SHP77 treated with DMSO at 0.1 percent for 48 hours (cell line): ENCODE measurements around the gene AHCY.
"Not testable (repeated sequence)": the region's sequence is repeated elsewhere in the genome, so short reads cannot be mapped to it uniquely, and the experiment has no call there.

ENCODE experiments used
- DNase-seq: peaks from one replicate; lab custom pipeline; 2025; lab: John Stamatoyannopoulos, UW

Gene AHCY

DNA sequence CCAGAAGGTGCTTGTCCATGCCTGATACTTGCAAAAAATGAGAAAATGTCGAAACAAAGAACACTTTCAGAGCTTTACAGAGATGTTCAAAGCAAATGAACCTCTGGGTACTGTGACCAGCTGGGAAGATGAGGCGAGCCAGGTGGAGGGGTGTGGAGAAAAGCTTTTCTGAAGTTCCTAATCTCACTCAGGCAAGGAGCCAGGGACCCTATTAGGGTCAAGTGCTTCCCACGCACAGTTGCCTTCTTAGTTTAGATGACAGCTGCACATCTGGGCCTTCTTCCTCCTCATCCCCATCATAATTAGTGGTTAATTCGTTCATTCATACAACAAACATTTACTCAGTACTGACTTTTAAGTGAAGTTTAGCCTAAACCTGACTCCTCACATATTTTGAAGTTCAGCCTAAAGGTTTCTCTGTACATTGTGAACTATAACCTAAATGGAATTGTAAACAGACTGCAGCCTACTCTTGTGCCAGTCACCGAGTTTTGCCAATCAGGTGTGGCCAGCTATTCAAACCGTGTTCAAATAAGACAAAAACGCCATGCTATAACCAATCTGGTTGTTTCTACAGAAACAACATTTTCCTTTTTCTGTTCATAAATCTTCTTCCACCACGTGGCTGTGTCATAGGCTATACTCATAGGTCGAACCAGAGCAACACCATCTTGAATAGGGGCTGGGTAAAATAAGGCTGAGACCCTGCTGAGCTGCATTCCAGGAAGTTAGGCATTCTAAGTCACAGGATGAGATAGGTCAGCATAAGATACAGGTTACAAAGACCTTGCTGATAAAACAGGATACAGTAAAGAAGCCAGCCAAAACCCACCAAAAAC, 19.3 kb upstream of the AHCY start:
- DNase-seq = no peak

DNA sequence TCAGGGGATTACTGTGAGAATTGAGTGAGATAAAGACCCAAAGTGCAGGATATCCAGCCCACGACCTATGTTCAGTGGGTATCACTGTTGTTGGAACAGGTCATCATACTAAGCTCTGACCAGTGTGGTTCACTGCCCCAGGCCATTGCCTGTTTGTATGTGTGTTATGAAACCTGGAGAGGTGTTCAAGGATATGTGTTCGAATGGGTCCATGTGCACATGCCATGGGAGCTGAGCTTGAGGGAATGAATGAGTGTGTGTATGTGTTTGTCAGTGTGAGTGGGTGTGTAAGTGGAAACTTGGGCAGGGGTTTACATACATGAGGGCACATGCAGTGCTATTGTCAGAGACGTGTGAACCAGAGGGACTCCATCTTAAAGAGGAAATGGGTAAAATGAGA, 17.7 kb upstream of the AHCY start:
- DNase-seq = no peak

DNA sequence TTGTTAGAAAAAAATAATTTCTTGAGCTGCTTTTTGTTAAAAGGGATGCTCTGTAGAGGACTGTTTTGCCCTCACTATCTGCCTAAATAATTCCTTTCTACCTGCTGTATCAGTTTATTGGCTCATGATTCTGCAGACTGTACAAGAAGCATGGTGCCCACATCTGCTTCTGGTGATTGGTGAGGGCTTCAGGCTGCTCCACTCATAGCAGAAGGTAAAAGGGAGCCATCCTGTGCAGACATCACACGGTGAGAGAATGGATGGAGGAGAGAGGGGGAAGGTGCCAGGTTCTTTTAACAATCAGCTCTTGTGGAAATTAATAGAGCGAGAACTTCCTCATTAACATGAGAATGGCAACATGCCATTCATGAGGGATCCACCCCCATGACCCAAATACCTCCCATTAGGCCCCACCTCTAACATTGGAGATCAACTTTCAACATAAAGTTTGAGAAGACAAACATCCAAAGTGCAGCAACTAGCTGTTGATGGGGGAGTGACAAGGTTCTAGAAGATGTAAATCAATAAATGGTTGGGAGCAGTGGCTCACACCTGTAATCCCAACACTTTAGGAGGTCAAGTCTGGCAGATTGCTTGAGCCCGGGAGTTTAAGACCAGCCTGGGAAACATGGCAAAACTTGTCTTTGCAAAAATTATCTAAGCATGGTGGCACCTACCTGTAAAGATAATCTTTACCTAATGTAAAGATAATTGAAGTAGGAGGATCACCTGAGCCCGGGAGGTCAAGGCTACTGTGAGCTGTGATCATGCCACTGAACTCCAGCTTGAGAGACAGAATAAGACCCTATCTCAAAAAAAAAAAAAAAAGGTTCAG, 15.7 kb upstream of the AHCY start:
- no peak for DNase-seq

DNA sequence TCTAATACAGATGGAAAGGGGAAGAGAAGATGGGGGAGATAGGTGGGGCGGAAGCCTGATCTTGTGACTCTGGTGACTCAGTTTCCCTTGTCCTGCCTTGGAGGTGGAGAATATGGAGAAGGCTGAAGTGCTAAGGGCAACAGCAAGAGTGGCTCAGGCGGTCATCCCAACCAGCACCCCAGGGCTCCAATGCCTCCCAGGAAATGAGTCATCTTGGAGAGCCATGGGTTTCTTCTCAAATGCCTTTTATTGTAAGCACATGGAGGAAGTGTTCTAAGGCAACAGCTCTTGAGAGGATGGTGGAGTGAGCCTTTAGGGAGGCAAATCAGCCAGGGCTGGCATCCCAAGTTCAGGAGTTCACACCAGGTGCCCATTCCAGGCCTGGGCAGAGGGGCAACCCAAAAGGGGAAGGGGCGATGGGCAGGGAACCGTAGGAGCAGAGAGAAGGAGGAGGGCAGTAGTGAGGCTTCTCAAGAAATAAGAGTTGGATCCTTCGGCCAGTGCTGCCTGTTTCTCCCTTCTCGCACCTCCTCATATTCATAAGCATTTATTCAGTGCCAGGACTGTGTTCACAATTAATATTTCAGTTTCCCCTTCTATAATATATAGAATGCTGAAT, 13.2 kb upstream of the AHCY start:
- no peak for DNase-seq

DNA sequence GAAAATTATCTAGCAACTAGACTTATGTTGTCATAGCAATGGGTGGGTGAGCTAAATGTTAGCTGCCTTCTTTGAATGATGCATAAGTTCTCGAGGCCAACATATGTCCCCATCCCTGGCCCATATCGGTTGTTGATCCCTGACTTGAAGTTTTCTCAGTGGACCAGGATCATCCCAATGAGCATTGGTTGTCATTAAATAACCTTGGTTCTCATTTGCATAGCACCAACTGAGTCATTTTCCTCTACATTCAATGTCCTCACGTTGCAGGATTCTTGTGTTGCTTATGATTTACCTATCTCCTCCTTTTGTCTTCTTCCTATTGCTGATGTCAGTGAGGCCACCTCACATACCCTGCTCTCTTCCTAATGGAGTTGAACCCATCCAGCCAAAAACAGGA, 12.1 kb upstream of the AHCY start:
- no peak for DNase-seq

DNA sequence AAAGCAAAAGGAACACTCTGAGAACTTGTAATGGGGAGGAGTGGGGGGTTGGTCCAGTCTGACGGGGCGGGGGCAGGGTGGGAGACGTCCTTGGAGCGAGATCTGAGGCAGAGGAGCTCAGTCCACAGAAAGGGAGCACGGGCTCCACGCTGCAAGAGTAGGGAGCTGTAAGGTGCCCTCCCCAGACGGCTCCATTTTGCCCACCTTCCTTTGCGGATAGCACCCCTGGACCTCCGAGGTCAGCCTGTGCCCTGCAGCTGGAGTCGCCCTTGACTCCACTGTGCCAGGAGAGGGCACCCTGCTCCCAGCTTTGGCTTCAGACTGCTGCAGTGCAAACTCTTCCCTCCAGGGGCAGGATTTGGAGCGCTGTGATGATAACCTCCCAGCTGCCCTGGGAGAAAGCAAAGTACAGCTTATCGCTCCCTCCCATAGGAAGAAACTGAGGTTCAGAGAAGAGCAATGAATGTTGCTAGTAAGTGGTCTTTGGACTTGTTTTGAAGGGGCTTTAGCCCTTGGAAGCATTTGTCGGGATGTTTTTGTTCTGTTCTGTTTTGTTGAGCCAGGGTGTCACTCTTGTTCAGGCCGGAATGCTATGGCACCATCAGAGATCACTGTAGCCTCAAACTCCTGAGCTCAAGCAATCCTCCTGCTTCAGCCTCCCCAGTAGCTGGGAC, 9.5 kb upstream of the AHCY start:
- DNase-seq = peak; percentile 69

DNA sequence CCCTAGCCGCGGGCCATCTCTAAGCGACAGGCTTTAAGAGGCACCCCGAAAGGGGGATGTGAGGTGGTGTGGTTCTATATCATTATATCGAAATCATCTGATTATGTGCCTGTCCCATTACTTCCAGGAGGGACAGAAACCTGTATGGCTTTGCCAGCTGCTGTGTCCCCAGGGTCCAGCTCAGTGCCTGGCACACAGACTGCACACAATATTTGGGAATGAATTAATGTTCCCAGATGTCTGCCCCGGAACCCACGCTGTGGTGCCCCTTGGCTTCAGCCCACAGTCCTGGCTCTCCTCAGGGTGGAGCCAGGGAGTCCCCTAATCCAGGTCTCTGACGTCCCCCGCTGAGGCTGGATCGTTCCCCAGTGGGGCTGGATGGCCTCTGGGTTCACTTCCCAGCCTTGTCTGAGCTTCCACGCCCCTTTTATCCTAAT, 8.9 kb upstream of the AHCY start:
- no peak for DNase-seq

DNA sequence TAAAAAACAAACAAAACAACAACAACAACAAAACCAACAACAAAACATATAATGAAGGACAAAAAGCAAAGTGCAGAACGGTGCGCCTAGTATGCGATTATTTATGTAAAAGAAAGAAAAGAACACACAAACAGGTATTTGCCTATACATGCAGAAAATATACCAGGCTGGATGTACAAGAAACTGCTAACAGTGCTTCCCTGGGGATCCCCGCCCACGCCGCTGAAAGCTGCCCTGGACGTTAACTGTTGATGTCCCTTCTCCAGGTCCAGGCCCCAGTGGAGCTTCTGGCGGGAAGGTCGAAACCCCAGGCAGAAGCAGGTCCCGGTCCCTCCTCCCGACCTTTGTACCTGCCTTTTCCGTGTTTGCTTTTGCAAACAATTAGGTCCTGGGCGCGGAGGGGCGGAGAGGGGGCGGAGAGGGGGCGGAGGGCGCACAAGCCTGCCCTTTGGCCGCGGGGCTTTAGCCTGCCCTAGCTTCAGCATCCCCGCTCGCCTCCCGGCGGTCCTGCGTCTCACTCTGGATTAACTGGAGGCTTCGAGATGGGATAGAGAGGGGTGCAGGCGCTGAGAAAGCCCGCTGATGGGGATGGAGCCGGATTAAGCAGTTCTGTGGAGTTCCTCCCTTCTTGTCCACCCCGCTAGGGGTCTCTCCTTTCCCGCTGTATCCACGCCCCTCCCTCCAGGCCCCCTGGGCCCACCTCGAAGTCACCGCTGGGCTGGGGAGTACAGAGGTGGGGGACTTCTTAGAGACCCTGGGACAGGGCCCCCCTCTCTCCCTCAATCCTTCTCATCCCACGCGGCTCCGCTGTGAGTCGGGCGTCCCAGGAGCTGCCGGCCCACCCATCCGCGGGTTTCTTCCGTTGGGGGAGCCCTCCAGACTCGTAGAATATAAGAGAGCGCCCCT, 8.2 kb upstream of the AHCY start:
- DNase-seq = no peak

DNA sequence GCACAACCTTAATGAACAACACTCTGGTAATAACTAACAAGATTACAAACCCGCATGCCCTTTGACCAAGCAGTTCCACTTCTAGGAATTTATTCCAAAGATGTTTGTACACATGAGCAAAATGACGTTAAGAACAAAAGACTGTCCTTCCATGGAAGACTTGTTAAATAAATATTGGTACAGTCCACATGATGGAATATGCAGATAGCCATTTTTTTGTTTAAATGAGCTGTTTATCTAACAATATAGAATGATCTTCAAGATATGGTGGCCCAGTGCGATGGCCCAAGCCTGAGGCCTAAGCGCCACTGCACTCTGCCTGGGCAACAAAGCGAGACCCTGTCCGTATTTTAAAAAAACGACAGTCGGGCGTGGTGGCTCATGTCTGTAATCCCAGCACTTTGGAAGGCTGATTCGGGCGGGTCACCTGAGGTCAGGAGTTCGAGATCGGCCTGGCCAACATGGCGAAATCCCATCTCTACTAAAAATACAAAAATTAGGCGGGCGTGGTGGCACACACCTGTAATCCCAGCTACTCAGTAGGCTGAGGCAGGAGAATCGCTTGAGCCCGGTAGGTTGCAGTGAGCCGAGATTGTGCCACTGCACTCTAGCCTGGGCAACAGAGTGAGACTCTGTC, 7.4 kb upstream of the AHCY start:
- no peak for DNase-seq

DNA sequence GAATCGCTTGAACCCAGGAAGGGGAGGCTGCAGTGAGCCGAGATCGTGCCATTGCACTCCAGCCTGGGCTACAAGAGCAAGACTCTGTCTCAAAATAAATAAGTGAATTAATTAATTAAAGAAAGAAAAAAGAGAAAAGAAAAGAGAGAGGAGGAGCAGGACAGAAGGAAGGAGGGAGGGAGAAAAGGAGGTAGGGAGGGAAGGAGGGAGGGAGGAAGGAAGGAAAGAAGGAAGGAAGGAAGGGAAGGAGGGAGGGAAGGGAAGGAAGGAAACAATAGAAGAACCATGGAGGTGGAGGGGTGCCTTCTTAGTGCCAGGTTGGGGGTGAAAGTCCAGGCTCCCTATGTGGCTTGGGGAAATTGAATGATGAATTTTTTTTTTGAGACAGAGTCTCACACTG, 6.5 kb upstream of the AHCY start:
- no peak for DNase-seq

DNA sequence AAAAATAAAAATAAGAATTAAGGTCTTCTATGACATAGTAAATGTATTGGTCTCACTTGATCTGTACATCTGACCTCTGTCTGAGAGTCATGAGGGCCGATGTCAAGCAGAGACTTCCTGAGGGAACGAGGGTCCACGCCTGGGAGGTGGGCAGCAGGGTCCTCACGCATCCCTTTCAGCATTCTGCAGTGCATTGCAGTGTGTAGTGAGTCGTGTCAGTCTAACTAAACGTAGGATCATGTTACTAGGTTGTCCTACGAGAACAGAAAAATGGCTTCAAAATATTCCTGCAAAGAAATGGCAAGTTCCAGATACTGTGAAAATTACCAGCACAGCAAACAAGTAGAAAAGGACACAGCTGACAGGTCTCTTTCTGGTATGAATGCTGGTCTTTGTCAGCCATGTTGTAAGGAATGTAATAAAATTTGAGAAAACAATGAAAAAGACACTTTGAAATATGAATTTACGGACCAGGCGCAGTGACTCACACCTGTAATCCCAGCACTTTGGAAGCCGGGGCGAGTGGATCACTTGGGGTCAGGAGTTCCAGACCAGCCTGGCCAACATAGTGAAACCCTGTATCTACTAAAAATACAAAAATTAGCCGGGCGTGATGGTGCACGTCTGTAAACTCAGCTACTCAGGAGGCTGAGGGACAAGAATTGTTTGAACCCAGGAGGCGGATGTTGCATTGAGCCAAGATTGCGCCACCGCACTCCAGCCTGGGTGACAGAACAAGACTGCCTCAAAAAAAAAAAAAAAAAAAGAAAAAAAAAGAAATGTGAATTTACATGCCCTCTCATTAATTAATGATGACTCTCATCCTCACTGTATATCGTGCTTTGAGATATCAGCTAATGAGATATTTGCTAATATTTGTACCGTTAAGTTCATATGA, 2.4 kb upstream of the AHCY start:
- DNase-seq = no peak

DNA sequence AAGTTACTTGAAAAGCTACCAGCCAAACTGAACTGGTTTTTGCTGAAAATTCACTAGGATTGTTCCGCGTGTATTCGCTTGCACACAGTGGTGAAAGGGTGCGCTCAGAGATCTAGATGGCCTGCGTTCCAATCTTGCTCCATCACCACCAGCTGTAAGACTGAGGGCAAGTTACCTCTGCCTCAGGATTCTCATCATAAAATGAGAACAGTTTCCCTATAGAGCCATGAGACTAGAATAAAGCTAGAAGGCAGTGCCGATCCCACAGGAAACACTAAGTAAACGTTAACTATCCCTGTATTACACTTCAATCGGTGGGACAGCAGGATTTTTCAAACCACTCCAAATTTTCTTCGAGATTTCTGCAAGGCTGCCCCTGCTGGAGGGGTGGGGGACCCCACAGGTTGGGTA, 838 bp downstream of the AHCY start:
- DNase-seq = no peak

DNA sequence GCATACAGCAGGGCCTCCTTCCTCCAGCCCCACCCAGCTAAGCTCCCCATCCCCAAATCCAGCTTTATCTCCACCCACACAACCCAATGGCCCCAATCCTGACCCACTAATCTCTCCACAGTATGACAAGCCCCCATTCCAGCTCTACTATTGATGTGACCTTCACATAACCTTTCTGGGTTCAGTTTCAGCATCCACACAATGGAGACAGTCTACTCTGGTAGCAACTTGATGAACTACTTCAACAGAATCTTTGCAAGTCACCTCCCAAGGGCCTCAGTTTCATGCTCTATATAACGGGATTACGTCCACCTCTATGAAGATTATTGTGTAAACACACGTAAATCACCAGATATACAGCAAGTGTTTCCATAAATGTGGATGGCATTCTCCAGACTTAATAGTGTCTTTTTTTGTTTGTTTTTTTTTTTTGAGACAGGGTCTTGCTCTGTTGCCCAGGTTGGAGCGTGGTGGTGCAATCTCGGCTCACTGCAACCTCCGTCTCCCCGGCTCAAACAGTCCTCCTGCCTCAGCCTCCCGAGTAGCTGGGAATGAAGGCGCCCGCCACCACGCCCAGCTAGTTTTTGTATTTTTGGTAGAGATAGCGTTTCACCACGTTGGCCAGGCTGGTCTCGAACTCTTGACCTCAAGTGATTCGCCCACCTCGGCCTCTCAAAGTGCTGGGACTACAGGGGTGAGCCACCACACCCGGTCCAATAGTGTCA, 1.4 kb downstream of the AHCY start:
- DNase-seq = no peak

DNA sequence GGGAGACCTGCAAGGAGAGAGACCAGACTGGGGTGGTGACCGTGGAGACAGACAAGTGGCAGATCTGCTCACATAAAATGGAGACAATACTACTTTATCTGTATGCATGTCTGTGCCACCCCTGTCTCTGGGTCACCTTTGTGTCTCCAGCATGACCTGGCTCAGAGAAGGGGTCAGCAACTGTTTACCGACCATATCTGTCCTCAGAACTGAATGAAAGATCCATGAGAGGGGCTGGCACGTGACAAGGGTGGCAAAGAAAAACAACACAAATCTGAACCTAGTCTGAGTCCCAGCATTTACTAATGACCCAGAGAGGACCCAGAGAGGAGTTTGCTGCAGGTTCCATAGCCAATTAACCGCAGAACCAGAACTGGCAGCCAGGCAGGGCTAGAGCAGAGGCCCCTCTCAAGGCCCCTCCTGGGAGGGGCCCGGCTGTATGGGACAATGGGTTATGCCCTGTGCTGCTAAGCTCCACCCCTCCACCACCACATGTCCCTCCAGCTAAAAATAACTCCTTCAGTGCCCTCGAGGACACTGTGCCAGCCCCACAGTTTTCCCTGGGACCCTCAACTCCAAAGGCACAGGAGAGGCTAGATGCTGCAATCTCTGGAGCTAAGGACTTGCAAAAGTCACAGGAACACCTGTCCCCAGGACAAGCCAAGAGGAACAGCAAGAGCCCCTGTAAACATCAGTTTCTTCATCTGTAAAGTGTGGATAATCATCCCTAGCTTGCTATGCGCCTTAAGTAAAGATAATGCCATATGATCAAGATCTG, 2.2 kb downstream of the AHCY start:
- DNase-seq = no peak

DNA sequence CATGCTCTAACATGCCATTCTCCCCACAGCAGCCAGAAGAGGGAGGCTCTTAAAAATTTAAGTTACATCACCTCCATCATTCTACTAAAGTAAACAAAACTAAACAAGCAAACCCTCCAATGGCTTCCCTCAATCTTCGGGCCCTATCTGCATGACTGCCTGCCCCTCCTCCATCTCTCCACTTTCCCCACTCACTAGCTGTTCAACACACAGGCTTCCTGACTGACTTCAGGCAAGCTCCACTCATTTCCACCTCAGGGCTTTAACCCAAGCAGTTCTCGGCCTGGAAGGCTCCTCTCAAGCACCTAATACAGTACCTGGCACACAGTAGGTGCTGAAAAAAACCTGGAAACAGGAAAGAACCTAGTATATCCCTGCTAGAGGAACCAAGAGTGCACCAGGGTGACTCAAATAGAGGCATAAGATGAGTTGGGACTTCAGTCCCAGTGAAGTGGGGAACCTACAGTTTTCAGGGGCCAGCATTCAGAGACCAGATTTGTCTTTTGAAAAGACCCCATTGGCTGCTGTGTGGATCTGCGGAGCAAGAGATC, 2.8 kb downstream of the AHCY start:
- DNase-seq = no peak

DNA sequence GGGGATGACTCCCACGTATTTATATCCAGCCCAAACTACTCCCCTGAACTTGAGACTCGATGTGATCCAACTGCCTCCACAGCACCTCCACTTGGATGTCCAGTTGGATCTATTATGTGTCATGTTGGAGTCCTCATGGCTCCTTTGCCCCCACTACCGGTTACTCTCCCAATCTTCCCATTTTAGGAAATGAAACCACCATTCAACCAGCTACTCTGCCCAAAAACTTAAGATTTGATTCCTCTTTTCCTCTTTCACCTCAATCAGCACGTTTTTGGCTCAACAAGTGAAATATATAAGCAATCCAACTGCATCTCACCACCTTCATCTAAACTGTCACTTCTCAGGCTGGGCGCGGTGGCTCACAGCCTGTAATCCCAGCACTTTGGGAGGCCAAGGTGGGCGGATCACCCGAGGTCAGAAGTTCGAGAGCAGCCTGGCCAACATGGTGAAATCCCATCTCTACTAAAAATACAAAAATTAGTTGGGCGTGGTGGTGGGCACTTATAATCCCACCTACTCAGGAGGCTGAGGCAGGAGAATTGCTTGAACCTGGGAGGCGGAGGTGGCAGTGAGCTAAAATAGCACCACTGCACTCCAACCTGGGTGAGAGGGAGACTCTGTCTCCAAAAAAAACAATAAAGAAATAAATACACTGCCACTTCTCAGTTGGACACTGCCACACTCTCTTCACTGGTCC, 3.4 kb downstream of the AHCY start:
- no peak for DNase-seq

DNA sequence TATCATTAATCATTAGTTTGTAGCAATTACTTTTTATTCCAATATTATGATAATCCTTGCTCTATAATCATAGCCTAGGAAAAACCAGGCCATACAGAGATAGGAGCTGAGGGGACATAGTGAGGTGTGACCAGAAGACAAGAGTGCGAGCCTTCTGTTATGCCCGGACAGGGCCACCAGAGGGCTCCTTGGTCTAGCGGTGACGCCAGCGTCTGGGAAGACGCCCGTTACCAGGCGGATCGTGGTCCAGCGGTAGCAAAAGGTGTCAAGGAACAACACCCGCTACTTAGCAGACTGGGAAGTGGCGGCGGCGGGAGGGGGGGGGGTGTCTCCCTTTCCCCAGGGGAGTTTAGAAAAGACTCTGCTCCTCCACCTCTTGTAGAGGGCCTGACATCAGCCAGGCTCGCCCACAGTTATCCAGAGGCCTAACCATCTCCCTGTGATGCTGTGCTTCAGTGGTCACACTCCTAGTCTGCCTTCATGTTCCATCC, 4.8 kb downstream of the AHCY start:
- not testable (repeated sequence) for DNase-seq
